CD4-positive, alpha-beta T cell treated with Interleukin-4 for 4 hours (primary cell): ENCODE results near the gene PACC1.

Source experiments
- DNase-seq: peaks from one replicate; pipeline ENCODE4 v3.0.0-alpha.2; 2020

The PACC1 gene

GRCh38 chr1:212414328-212415106 is at the start of gene PACC1:
Gene PACC1 (minus strand): TSS chr1:212414886. CDS start chr1:212414757, 129 bp downstream.
- peak; percentile 90 for DNase-seq

GRCh38 chr1:212463565-212464285 is 49.0 kb upstream of the PACC1 start:
- no peak for DNase-seq

GRCh38 chr1:212461916-212462660 is 47.4 kb upstream of the PACC1 start:
- no peak for DNase-seq

GRCh38 chr1:212460376-212460775 is 45.7 kb upstream of the PACC1 start:
- no peak for DNase-seq

GRCh38 chr1:212459656-212460055 is 45.0 kb upstream of the PACC1 start:
- no peak for DNase-seq

- DNase-seq = no peak
Measured at GRCh38 chr1:212458817-212459216, 44.1 kb upstream of the PACC1 start.

- peak; percentile 57 for DNase-seq
Measured at GRCh38 chr1:212457740-212458338, 43.2 kb upstream of the PACC1 start.

- DNase-seq = peak; percentile 74
Measured at GRCh38 chr1:212455803-212456528, 41.3 kb upstream of the PACC1 start.

- DNase-seq = no peak
Measured at GRCh38 chr1:212455401-212455800, 40.7 kb upstream of the PACC1 start.

GRCh38 chr1:212454741-212455140 is 40.1 kb upstream of the PACC1 start:
- no peak for DNase-seq

GRCh38 chr1:212453156-212453857 is 38.6 kb upstream of the PACC1 start:
- DNase-seq = no peak

GRCh38 chr1:212452323-212453155 is 37.9 kb upstream of the PACC1 start:
- no peak for DNase-seq

GRCh38 chr1:212451416-212452322 is 37.0 kb upstream of the PACC1 start:
- DNase-seq = no peak

GRCh38 chr1:212450331-212450881 is 35.7 kb upstream of the PACC1 start:
- no peak for DNase-seq

- DNase-seq = no peak
Measured at GRCh38 chr1:212447478-212447877, 32.8 kb upstream of the PACC1 start.

- DNase-seq = no peak
Measured at GRCh38 chr1:212446333-212446732, 31.6 kb upstream of the PACC1 start.

GRCh38 chr1:212442408-212442807 is 27.7 kb upstream of the PACC1 start:
- no peak for DNase-seq

- DNase-seq = no peak
Measured at GRCh38 chr1:212440419-212440818, 25.7 kb upstream of the PACC1 start.

- DNase-seq = no peak
Measured at GRCh38 chr1:212438831-212439237, 24.1 kb upstream of the PACC1 start.
